Liver (tissue), 3 donors: ENCODE measurements around the gene ENOX1.

Experiments
- GABPA ChIP-seq, 2 donors: IDR thresholded peaks in 1 of 2; conservative IDR thresholded peaks in 1 of 2; 2 replicates each; pipeline ENCODE4 v1.6.1; 2016; ENCODE audit warnings: antibody characterized with exemption in 2 of 2, mild to moderate bottlenecking in 1 of 2, moderate library complexity in 1 of 2
- RAD21 ChIP-seq, 2 donors: IDR thresholded peaks; 2 replicates each; pipeline ENCODE4 v1.6.1; 2016; ENCODE audit warnings: antibody characterized with exemption in 2 of 2, mild to moderate bottlenecking in 2 of 2
- TAF1 ChIP-seq: conservative IDR thresholded peaks from 2 replicates; pipeline ENCODE4 v1.6.1; 2016; ENCODE audit warnings: antibody characterized with exemption, mild to moderate bottlenecking
- TF ChIP-seq, protein P1 (sequence below): IDR thresholded peaks from 2 replicates; pipeline ENCODE4 v1.6.1; 2016; ENCODE audit warnings: antibody characterized with exemption, mild to moderate bottlenecking
- TF ChIP-seq, protein P2 (sequence below): fragments of 150-350 bp; IDR thresholded peaks from 2 replicates; pipeline ENCODE4 v1.5.1; 2017; ENCODE audit warnings: improper control_type of control experiment, low read depth, low read length; ENCODE audit not compliant: missing input control
- TF ChIP-seq, protein P3 (sequence below): IDR thresholded peaks from 2 replicates; pipeline ENCODE4 v1.6.1; 2016; ENCODE audit warnings: antibody characterized with exemption
- donor health status: healthy.
- donor health status: healthy.

DNA sequence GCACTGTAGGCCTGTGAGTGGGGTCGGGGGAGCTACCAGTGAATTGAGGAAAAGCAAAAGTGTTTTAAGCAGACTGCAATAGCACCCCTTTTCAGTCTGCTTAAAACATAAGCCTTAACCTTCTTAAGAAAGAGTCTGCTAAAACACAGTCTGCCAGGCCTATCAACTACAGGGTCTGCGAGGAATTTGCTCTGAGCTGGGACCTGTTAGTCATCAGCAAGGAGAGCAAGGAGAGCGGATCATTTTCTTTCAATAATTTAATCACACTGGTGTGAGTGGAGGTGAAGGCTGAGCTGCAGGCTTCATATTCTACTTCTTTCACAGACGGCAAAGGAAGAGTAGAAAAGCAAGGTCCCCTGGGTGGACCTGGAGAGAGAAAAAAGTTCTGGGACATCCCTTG, 342.7 kb downstream of the ENOX1 start:
- TF ChIP-seq, protein P1, sequence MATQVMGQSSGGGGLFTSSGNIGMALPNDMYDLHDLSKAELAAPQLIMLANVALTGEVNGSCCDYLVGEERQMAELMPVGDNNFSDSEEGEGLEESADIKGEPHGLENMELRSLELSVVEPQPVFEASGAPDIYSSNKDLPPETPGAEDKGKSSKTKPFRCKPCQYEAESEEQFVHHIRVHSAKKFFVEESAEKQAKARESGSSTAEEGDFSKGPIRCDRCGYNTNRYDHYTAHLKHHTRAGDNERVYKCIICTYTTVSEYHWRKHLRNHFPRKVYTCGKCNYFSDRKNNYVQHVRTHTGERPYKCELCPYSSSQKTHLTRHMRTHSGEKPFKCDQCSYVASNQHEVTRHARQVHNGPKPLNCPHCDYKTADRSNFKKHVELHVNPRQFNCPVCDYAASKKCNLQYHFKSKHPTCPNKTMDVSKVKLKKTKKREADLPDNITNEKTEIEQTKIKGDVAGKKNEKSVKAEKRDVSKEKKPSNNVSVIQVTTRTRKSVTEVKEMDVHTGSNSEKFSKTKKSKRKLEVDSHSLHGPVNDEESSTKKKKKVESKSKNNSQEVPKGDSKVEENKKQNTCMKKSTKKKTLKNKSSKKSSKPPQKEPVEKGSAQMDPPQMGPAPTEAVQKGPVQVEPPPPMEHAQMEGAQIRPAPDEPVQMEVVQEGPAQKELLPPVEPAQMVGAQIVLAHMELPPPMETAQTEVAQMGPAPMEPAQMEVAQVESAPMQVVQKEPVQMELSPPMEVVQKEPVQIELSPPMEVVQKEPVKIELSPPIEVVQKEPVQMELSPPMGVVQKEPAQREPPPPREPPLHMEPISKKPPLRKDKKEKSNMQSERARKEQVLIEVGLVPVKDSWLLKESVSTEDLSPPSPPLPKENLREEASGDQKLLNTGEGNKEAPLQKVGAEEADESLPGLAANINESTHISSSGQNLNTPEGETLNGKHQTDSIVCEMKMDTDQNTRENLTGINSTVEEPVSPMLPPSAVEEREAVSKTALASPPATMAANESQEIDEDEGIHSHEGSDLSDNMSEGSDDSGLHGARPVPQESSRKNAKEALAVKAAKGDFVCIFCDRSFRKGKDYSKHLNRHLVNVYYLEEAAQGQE = no peak
- TF ChIP-seq, protein P2, sequence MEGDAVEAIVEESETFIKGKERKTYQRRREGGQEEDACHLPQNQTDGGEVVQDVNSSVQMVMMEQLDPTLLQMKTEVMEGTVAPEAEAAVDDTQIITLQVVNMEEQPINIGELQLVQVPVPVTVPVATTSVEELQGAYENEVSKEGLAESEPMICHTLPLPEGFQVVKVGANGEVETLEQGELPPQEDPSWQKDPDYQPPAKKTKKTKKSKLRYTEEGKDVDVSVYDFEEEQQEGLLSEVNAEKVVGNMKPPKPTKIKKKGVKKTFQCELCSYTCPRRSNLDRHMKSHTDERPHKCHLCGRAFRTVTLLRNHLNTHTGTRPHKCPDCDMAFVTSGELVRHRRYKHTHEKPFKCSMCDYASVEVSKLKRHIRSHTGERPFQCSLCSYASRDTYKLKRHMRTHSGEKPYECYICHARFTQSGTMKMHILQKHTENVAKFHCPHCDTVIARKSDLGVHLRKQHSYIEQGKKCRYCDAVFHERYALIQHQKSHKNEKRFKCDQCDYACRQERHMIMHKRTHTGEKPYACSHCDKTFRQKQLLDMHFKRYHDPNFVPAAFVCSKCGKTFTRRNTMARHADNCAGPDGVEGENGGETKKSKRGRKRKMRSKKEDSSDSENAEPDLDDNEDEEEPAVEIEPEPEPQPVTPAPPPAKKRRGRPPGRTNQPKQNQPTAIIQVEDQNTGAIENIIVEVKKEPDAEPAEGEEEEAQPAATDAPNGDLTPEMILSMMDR = no peak
- TF ChIP-seq GABPA (IDR thresholded peaks at IDR 0.05 in 1 of 2, conservative IDR thresholded peaks at IDR 0.05 in 1 of 2) (no peak), RAD21 (IDR thresholded peaks at IDR 0.05) (no peak), TAF1 (no peak)
- TF ChIP-seq, protein P3, sequence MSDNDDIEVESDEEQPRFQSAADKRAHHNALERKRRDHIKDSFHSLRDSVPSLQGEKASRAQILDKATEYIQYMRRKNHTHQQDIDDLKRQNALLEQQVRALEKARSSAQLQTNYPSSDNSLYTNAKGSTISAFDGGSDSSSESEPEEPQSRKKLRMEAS = no peak
